ENCODE measurements around the gene ATG14.
"Not testable (repeated sequence)": the region's sequence is repeated elsewhere in the genome, so short reads cannot be mapped to it uniquely, and the experiment has no call there.

The ATG14 gene

DNA sequence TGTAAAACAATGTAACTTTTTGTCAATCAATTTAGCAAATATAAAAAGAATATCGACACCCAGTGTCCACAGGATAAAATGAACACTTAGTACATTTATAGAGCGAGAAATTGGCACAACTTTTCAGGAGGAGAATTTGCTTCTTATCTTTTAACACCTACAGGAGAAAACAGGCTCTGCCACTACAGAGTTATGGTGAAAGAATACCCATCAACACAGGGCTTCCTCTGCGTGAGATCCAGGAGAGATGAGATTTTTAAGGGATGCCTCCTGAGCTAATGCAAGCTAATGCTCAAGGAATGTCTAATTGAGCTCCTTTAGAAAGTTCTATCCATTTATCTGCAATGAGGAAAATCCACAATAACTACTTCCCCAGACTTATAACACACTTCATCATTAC is 21.0 kb upstream of the ATG14 start:
- no peak for DNase-seq

DNA sequence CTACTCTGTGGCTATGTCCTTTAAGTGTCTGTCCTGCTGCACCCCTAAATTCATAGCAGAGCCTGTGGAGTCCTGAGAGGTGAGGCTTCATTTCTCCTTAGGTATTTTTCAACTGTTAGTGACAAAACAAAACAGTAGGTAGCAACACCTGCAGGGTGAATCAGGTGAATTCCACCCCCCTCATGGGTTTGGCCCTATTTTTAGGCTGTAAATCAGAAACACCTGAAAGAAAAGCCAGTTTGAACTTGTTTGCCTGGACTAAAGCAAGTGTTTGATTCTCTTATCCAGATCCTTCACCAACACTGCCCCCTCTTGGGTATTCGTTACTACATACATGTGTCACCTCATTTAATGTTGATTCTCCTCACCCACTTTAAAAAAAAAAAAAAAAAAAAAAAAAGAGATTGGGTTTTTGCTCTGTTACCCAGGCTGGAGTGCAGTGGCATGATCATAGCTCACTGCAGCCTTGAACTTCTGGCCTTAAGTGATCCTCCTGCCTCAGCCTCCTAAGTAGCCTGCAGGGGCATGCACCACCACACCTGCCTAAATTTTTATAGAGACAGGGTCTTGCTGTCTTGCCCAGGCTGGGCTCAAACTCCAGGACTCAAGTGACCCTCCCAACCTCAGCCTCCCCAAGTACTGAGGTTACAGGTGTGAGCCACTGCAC is 18.5 kb upstream of the ATG14 start:
- peak; percentile 27 for DNase-seq

- no peak for DNase-seq
Measured at GRCh38 chr14:55427439-55427838, 15.8 kb upstream of the ATG14 start.

DNA sequence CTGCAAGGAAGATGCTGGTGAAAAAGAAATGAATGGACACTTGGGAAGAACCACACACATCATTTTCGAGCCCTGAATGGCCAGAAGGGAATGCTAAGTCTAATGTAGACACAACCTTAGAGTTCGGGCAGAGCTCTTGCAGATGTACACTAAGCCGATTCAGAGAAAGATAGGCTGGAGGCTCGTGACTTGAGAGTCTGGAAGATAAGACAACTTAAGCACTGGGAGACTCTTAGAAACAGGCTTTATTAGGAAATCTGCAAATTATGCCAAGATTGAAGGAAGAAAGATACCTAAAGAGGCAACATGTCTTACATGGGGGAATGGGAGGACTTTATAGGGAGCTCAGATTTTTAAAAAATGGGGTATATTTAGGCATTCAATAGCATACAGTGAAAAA is 15.3 kb upstream of the ATG14 start:
- DNase-seq, result no peak

DNA sequence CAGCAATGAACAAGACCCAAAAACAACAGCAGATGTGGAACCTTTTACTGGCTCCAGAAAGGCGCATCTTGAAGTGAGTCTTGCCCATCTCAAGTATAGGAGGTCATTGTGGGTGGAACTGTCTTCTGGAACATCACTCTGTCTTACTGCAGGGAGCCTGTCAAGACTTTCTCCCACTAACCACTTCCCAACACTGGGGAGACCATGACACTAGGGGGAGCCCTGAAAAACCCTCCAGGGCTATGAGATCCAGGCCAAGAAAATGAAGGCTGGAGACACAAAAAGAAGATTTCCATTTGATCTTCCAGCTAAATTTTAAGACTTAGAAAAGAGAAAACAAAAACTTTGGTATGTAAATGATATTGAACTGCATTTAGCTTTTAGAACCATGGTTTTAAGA is 13.5 kb upstream of the ATG14 start:
- no peak for DNase-seq

DNA sequence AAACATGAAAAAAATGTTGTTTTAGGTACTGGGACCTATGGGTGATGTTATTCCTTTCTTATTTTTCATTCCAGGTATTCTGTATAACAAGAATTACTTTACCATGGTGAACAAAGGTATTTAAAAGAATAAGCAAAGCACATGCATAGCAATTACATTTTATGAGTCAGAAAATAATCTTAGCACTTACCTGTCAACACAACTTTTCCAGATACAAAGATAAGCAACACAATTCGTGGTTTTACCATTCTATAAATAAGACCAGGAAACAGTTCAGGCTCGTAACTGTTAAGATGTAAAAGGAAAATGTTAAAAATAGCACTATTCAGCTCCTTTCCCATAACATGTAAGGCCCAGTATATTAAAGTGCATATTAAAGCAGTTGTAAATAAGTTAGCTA is 12.3 kb upstream of the ATG14 start:
- DNase-seq, result no peak

DNA sequence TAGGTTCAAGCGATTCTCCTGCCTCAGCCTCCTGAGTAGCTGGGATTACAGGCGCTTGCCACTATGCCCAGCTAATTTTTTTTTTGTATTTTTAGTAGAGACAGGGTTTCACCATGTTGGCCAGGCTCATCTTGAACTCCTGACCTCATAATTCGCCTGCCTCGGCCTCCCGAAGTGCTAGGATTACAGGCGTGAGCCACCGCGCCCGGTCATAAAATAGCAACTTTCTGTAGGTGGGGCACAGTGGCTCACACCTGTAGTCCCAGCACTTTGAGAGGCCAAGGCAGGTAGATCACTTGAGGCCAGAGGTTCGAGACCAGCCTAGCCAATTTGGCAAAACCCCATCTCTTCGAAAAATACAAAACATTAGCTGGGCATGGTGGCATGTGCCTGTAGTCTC is 10.7 kb upstream of the ATG14 start:
- DNase-seq, result not testable (repeated sequence)

DNA sequence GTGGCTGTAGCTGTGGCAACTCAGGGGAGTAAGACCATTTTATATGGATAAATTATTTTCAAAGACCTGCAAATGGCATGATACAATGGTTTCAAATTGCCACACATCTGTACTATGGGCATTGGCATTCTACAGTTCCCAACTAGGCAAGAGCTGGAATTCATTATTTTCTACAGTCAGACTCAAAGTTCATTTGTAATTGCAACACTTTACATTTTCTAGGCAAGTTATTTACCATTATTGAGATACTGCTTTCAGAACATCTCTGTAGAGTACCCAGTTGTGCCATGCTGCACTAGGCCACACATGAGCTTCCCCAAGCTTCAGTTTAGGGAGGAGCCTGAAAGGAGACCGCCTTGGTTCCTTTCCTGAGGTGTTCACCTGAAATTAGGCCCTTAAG is 8.0 kb upstream of the ATG14 start:
- DNase-seq, result no peak

DNA sequence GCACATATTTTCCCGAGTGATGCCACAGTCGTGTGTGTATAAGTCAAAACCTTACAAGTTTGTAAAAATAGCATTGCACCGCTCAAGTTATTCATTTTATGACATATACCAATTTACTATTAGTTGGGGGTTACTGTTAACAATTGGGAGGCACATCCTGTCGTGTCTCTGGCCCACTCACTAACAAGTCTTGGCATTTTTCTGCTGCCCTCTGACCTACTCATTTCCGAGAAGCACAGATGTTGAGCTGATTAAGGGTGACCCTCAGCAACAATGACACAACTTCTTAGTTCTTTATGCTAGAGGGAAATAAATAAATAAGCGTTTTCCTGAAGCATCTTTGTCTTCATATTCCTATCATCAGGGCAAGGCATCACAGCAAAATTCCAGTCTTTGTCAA is 6.8 kb upstream of the ATG14 start:
- DNase-seq, result no peak

DNA sequence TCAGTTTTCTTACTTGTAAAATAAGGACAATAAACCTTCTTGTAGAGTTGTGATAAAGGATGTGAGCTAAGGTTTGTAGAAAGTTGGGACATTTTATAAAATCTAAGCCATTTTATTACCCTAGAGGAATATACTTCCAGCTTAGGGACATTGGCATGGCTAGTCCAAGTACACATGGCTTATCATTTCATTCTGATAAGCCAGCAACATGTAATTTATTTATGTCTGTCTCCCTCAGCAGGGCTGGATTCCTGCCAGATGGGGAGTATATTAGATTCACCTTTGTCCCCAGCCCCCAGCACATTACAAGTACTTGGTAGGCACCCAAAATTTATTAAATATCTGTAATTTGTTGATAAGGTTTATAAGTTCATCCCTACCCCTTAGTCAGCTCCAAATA is 6.3 kb upstream of the ATG14 start:
- DNase-seq, result no peak

GRCh38 chr14:55416866-55417265 is 5.2 kb upstream of the ATG14 start:
- no peak for DNase-seq

- DNase-seq, result no peak
Measured at GRCh38 chr14:55414551-55414950, 2.9 kb upstream of the ATG14 start.

- DNase-seq, result no peak
Measured at GRCh38 chr14:55412676-55413075, 1.0 kb upstream of the ATG14 start.

DNA sequence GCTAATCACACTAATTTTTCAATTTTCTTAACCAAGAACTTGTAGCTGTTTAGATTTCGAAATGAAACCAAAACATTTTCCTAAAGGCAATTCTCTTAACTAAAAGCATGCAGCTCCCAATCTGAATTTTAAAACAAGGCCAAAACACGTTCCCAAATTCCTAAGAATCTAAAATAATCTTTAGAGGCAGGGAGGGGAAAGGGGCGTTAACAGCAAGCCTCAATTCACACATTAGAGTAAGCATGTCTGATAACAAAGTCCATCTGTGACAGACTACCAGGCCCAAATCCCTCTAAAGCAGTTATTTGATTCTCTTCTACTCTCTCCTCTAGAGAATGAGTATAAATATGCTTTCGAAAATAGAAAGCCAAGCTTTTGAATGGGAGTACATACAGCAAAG is 754 bp downstream of the ATG14 start:
- no peak for DNase-seq

DNA sequence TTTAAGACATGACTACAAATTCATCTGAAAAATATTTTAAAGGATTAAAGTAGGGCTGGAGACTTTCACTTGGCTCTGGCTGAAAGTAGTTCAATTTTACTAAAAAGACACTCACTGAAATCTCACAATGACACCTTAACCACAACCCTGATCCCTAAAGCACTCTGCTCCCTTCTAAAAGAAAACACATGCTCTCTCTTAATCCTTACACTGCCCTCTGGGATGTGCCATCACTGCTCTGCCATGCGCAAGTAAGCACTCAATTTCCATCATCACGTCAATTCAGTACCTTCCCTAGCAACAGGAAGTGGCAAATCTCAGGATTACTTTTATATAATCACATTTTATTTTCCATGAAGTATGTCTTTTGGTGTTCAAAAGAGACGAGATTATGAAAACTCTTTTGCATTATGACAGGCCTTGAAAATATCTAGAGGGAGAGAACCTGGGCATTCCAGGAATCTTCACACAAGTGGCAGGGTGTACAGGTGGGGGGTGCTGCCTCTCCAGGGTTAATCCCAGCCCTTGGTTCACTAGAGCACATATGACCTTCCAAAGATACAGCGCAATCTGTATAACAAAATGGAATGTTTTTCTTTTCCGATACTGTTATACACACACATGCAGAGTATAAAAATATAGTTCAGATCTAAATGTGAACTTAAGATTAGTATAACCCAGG is 7.3 kb downstream of the ATG14 start:
- DNase-seq, result no peak

GRCh38 chr14:55401751-55402150 is 9.9 kb downstream of the ATG14 start:
- no peak for DNase-seq

GRCh38 chr14:55399852-55400251 is 11.8 kb downstream of the ATG14 start:
- DNase-seq, result no peak

DNA sequence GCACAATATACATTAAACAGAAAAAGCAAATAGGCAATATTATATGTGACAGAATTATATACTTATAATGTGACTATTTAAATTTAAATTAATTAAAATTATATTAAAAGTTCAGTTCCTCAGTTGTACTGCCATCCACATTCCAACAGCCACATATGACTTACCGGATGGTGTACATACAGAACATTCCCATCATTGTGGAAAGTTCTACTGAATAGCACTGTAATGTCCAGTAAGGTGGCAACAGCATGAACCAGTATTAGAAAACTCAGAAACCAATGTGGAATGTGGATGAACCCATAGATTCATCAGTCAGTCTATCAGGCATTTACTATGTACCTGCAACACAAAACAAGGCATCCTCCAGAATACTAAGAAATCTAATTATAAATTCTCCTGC is 12.4 kb downstream of the ATG14 start:
- no peak for DNase-seq

- DNase-seq, result no peak
Measured at GRCh38 chr14:55398679-55399078, 13.0 kb downstream of the ATG14 start.

DNA sequence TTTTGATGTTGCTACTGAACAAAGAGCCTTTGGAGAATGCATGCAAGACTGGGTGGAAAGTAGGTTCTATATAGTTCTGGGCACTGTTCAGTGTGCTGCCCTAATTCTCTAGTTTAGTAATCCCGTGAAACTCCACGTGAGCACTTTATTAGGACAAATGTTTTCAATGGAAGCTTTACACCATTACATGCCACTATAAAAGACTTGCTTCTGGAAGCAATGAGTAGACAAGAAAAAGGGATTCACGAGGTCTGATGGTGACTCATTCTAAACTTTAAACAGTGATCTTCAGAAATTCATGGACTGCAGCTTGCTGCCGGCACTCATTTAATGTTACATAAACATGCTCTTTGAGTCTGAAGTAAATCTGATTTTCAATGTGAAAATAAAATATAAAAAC is 22.3 kb downstream of the ATG14 start:
- no peak for DNase-seq

GRCh38 chr14:55388160-55388559 is 23.5 kb downstream of the ATG14 start:
- DNase-seq, result no peak

- DNase-seq, result no peak
Measured at GRCh38 chr14:55387121-55387520, 24.5 kb downstream of the ATG14 start.

- no peak for DNase-seq
Measured at GRCh38 chr14:55386037-55386808, 25.4 kb downstream of the ATG14 start.

- DNase-seq, result no peak
Measured at GRCh38 chr14:55384536-55384935, 27.1 kb downstream of the ATG14 start.
